Right atrium auricular region (tissue), 2 donors: ENCODE measurements around the gene ATXN1. TPM values are rescaled to one million over a fixed set of nuclear protein-coding genes. Genes with fewer than 3 reads are reported as not detected.

ENCODE experiments used
- DNase-seq: peaks from one replicate; pipeline ENCODE4 v3.0.0-alpha.2; 2019; ENCODE audit warnings: low spot score
- H3K27ac ChIP-seq, 2 donors: fragments of 200-600 bp; sonication (generic); 1 replicate in 1 of 2; 2 replicates in 1 of 2; pipeline ENCODE4 v1.5.1; 2016 to 2019
- H3K27me3 ChIP-seq, 2 donors: fragments of 200-600 bp; sonication (generic); one replicate each; pipeline versions ENCODE4 v1.5.1 to v1.6.0; 2017 to 2019
- H3K36me3 ChIP-seq: fragments of 200-600 bp; sonication (generic); one replicate; pipeline ENCODE4 v1.5.1; 2016
- H3K4me1 ChIP-seq, 2 donors: fragments of 200-600 bp; sonication (generic); one replicate each; pipeline versions ENCODE4 v1.5.1 to v1.6.0; 2017 to 2019
- H3K4me3 ChIP-seq, 2 donors: fragments of 200-600 bp; sonication (generic); 1 replicate in 1 of 2; 2 replicates in 1 of 2; pipeline ENCODE4 v1.5.1; 2017 to 2019; ENCODE audit warnings: mild to moderate bottlenecking in 1 of 2, moderate library complexity in 1 of 2
- H3K9me3 ChIP-seq, 2 donors: fragments of 200-600 bp; sonication (generic); one replicate each; pipeline ENCODE4 v1.5.1; 2019
- CTCF ChIP-seq, 2 donors: fragments of 200-600 bp; sonication (generic); IDR thresholded peaks; one replicate each; pipeline ENCODE4 v1.5.1; 2019; ENCODE audit warnings: antibody characterized with exemption in 2 of 2
- total RNA-seq, 2 donors: library from RNA; depleted of rRNA; stranded (reverse); fragments of >200 nt; gene quantifications; one replicate each; pipeline ENCODE4 v1.1.0, GENCODE V29; 2016

Gene ATXN1
- total RNA-seq, 2 donors from 2014 or later = 41.8 to 62.0 TPM

- Histone ChIP-seq H3K4me3 (no peak overlapping the region), H3K36me3 (no peaks in the 10 kb centered on the region), H3K9me3 (no peaks in the 10 kb centered on the region), H3K27me3 (no peaks in the 10 kb centered on the region), H3K4me1 (peaks cover 0 to 14% of the 10 kb centered on the region in 2 donors), H3K27ac (no peak overlapping the region)
- TF ChIP-seq CTCF (IDR thresholded peaks at IDR 0.05) = no peak
- no peak for DNase-seq
Observed at GRCh38 chr6:16370943-16371342, 390.3 kb downstream of the ATXN1 start.

GRCh38 chr6:16369989-16370388 is 391.3 kb downstream of the ATXN1 start:
- no peak for TF ChIP-seq CTCF (IDR thresholded peaks at IDR 0.05)
- Histone ChIP-seq H3K27me3 (no peaks in the 10 kb centered on the region), H3K9me3 (no peaks in the 10 kb centered on the region), H3K27ac (no peak overlapping the region), H3K36me3 (no peaks in the 10 kb centered on the region), H3K4me1 (peaks cover 0 to 4% of the 10 kb centered on the region in 2 donors), H3K4me3 (no peak overlapping the region)
- DNase-seq = no peak

GRCh38 chr6:16369140-16369745 is 392.0 kb downstream of the ATXN1 start:
- H3K4me1 ChIP-seq = no peaks in the 10 kb centered on the region
- H3K27ac ChIP-seq = no peak overlapping the region
- TF ChIP-seq CTCF (IDR thresholded peaks at IDR 0.05) = no peak
- H3K9me3 ChIP-seq = no peaks in the 10 kb centered on the region
- no peak for DNase-seq
- no peaks in the 10 kb centered on the region for H3K36me3 ChIP-seq
- no peaks in the 10 kb centered on the region for H3K27me3 ChIP-seq
- no peak overlapping the region for H3K4me3 ChIP-seq

GRCh38 chr6:16367571-16367970 is 393.7 kb downstream of the ATXN1 start:
- no peak overlapping the region for H3K4me3 ChIP-seq
- no peak for TF ChIP-seq CTCF (IDR thresholded peaks at IDR 0.05)
- H3K9me3 ChIP-seq = no peaks in the 10 kb centered on the region
- H3K4me1 ChIP-seq = no peaks in the 10 kb centered on the region
- no peak overlapping the region for H3K27ac ChIP-seq
- no peak for DNase-seq
- no peaks in the 10 kb centered on the region for H3K36me3 ChIP-seq
- H3K27me3 ChIP-seq = no peaks in the 10 kb centered on the region

- H3K4me3 ChIP-seq = no peak overlapping the region
- no peaks in the 10 kb centered on the region for H3K4me1 ChIP-seq
- no peaks in the 10 kb centered on the region for H3K9me3 ChIP-seq
- H3K27me3 ChIP-seq = no peaks in the 10 kb centered on the region
- DNase-seq = no peak
- no peak overlapping the region for H3K27ac ChIP-seq
- no peak for TF ChIP-seq CTCF (IDR thresholded peaks at IDR 0.05)
- H3K36me3 ChIP-seq = no peaks in the 10 kb centered on the region
Observed at GRCh38 chr6:16363749-16364148, 397.5 kb downstream of the ATXN1 start.
